HepG2 (cell line): ENCODE data around the gene SOCS3. TPM values are rescaled to one million over a fixed set of nuclear protein-coding genes. Genes with fewer than 3 reads are reported as not detected.

Source experiments
- ATAC-seq: fragments of 200-7000 bp; cut with Tn5 transposase; 3 replicates; pipeline ENCODE4 v1.9.1; 2020; ENCODE audit warnings: mild to moderate bottlenecking, moderate library complexity
- BruUV-seq: library from RNA; stranded (reverse); fragments of 400-500 nt; replicated peaks from 2 replicates; lab custom pipeline; 2021; lab: Mats Ljungman, UMichigan
- CTCF ChIA-PET: fragments of 300-600 bp; formaldehyde crosslinking; extraction: SDS; loops from one replicate; lab custom pipeline; 2021; ENCODE audit warnings: low total read pairs, inconsistent platforms, low intra/inter-chr PET ratio; lab: Yijun Ruan, JAX
- POLR2A ChIA-PET: fragments of 350-600 bp; sonication (Branson Sonifier 250); formaldehyde crosslinking; loops from one replicate; lab custom pipeline; 2020; ENCODE audit warnings: antibody characterized with exemption, inconsistent platforms; lab: Yijun Ruan, JAX
- DNase-seq: peaks from one replicate; pipeline ENCODE4 v3.0.0-alpha.2; 2015; ENCODE audit warnings: low spot score
- FAIRE-seq: peaks from 3 replicates; lab custom pipeline; 2011; peaks lifted over from hg19 to GRCh38; lab: Jason Lieb, UNC
- H2AFZ ChIP-seq: one replicate; pipeline ENCODE4 v1.6.1; 2011; ENCODE audit warnings: low read length, inconsistent platforms
- H3K27ac ChIP-seq: fragments of 300-600 bp; 3 replicates; pipeline ENCODE4 v1.8.0; 2011; ENCODE audit warnings: mixed run types, mild to moderate bottlenecking, mixed read lengths, low read length, inconsistent platforms; ENCODE audit not compliant: insufficient read depth; ENCODE audit errors: extremely low read length
- H3K27me3 ChIP-seq, 2 experiments: fragments of 200-600 bp in 1 of 2; 2 replicates in 1 of 2; 3 replicates in 1 of 2; pipeline versions ENCODE4 v1.6.0 to v1.8.0; 2011; ENCODE audit warnings: low read length in 2 of 2, mild to moderate bottlenecking in 2 of 2, moderate library complexity in 2 of 2, inconsistent platforms in 1 of 2; ENCODE audit not compliant: insufficient read depth in 2 of 2, control insufficient read depth in 1 of 2
- H3K36me3 ChIP-seq, 2 experiments: fragments of 200-600 bp in 1 of 2; replicated peaks in 1 of 2; 2 replicates in 1 of 2; 3 replicates in 1 of 2; pipeline versions ENCODE4 v1.5.1 to v1.8.0; 2011; ENCODE audit warnings: low read length in 2 of 2, inconsistent platforms in 1 of 2; ENCODE audit not compliant: insufficient read depth in 2 of 2, control insufficient read depth in 1 of 2
- H3K4me1 ChIP-seq: 2 replicates; pipeline ENCODE4 v1.5.1; 2012; ENCODE audit warnings: low read length, inconsistent platforms; ENCODE audit not compliant: insufficient read depth
- H3K4me2 ChIP-seq: 2 replicates; pipeline ENCODE4 v1.6.0; 2011; ENCODE audit warnings: low read depth, low read length, inconsistent platforms
- H3K4me3 ChIP-seq, 3 experiments: fragments of 200-600 bp in 1 of 3; sonication (generic), shearing (Covaris generic) in 1 of 3; replicated peaks in 1 of 3; 2 replicates each; pipeline ENCODE4 v1.5.1; 2011 to 2016; ENCODE audit warnings: low read length in 3 of 3, inconsistent platforms in 2 of 3, low read depth in 2 of 3, mild to moderate bottlenecking in 2 of 3, control low read depth in 1 of 3, mixed read lengths in 1 of 3; ENCODE audit not compliant: insufficient read depth in 1 of 3
- H3K79me2 ChIP-seq: one replicate; pipeline ENCODE4 v1.6.1; 2011; ENCODE audit warnings: low read length, inconsistent platforms; ENCODE audit not compliant: insufficient read depth
- H3K9ac ChIP-seq: 2 replicates; pipeline ENCODE4 v1.6.0; 2011; ENCODE audit warnings: mild to moderate bottlenecking, low read depth, low read length, inconsistent platforms; ENCODE audit not compliant: insufficient read depth
- H3K9me3 ChIP-seq: 2 replicates; pipeline ENCODE4 v1.5.1; 2012; ENCODE audit warnings: mild to moderate bottlenecking, low read length
- H4K20me1 ChIP-seq: 2 replicates; pipeline ENCODE4 v1.6.0; 2011; ENCODE audit warnings: inconsistent platforms, mild to moderate bottlenecking, low read length, moderate library complexity; ENCODE audit not compliant: insufficient read depth
- ASH2L ChIP-seq: fragments of 300-600, 200-600 bp; sonication (generic); IDR thresholded peaks from 2 replicates; pipeline ENCODE4 v1.7.0; 2017; ENCODE audit warnings: low read depth, mild to moderate bottlenecking, moderate library complexity, mixed read lengths, low read length; ENCODE audit not compliant: insufficient read length
- ETV6 ChIP-seq: sonication (generic); formaldehyde crosslinking; conservative IDR thresholded peaks from 2 replicates; pipeline ENCODE4 v1.4.0; 2020; ENCODE audit warnings: missing genetic modification reagents
- RXRA ChIP-seq: sonication (generic); formaldehyde crosslinking; IDR thresholded peaks from 2 replicates; pipeline ENCODE4 v1.5.1; 2020; ENCODE audit warnings: missing genetic modification reagents
- SALL1 ChIP-seq: sonication (generic); formaldehyde crosslinking; IDR thresholded peaks from 2 replicates; pipeline ENCODE4 v1.8.0; 2022; ENCODE audit warnings: mild to moderate bottlenecking, missing genetic modification reagents
- SMAD3 ChIP-seq: sonication (generic); formaldehyde crosslinking; IDR thresholded peaks from 2 replicates; pipeline ENCODE4 v1.4.0; 2020; ENCODE audit warnings: missing genetic modification reagents
- SMARCE1 ChIP-seq: fragments of 450-650 bp; IDR thresholded peaks from 2 replicates; pipeline ENCODE4 v1.6.1; 2017; ENCODE audit warnings: borderline replicate concordance
- WGBS: methylation state at CpG from one replicate; pipeline ENCODE4 v1.1.6; 2017; ENCODE audit warnings: low lambda C conversion rate; 5-methylcytosine and 5-hydroxymethylcytosine counted together
- in situ Hi-C: cut with HindIII; loops from 2 replicates; pipeline ENCODE4 v1.10.0; 2017; ENCODE audit warnings: low pct_unique_long_range_greater_than_20kb; ENCODE audit not compliant: extremely low pct_ligation_motif_present
- intact Hi-C: fragments of 100-400 bp; cut with micrococcal nuclease; formaldehyde crosslinking; loops from one replicate; pipeline ENCODE4 v1.10.0; 2022; ENCODE audit not compliant: unreplicated experiment
- polyA plus RNA-seq, 8 experiments: library from polyadenylated mRNA; depleted of rRNA in 3 of 8; stranded (reverse) in 7 of 8; unstranded in 1 of 8; fragments of >200 nt; fragmentation: Illumina TruSeq in 4 of 8; extraction: Trizol in 4 of 8; gene quantifications; 2 replicates each; pipeline versions ENCODE4 v1.2.1 to v1.2.3, GENCODE V29; 2011 to 2016; ENCODE audit warnings: low read depth in 4 of 8, missing spikeins in 1 of 8, mixed read lengths in 1 of 8; ENCODE audit not compliant: insufficient read depth in 1 of 8
- total RNA-seq, 5 experiments: library from RNA; depleted of rRNA; stranded (reverse); fragments of >200 nt; fragmentation: Illumina TruSeq; extraction: Trizol; gene quantifications; 2 replicates each; pipeline ENCODE4 v1.2.3, GENCODE V29; 2016; ENCODE audit warnings: low read depth in 1 of 5
- TF ChIP-seq, protein P1 (sequence below): sonication (generic); formaldehyde crosslinking; IDR thresholded peaks from 2 replicates; pipeline ENCODE4 v1.5.1; 2020; ENCODE audit warnings: mild to moderate bottlenecking, missing genetic modification reagents, moderate library complexity
- TF ChIP-seq, protein P2 (sequence below): IDR thresholded peaks from 2 replicates; pipeline ENCODE4 v1.6.1; 2012; ENCODE audit warnings: inconsistent platforms

The SOCS3 gene
- total and polyA plus RNA-seq, 2 of the 13 experiments (the other 11 are each of a cell fraction or from before 2014, with no cell fraction given): 0.77 to 2.4 TPM

DNA sequence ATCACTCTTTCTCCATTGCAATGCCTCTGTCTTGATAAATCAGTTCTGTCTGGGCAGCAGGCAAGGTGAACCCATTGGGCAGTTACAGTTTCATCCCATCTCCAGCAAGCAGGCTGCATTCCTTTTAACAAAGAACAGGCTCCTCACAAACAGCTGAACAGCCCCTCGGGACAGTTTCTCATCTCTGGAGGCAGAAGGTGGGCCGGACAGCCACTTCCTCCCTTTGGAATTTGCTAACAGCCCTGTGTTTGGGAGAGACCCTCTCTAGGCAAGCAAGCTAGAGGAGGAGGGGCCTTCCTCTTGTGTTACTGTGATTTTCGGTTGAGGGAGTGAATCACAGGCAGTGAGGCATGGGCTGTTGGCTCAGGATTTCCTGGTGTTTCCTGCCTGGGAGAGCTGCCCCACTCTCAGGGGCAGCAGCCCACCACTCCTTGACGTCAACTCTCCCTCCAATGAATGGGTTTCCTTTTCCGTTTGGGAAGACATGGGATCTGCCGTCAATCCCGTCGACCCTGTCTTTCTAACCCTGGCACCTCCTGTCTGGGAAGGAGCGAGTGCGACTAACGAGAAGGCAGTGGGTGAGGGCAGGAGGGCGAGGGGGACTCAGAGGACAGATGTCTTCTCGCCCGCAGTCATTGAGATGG lies 14.9 kb upstream of the SOCS3 start:
- peak overlapping the region; percentile 69 for H3K4me2 ChIP-seq

More for the DNA sequence above, 14.9 kb upstream of the SOCS3 start:
- intact Hi-C loops (loop anchor here (2.0 to 10.0 kb wide), 3 partner anchors 14 to 60 kb away; partner anchors contain the start of gene SOCS3), in situ Hi-C loops (no loop called here)
- Histone ChIP-seq H3K79me2 (peaks cover 11% of the 10 kb centered on the region), H3K4me3 (peak overlapping the region in 1 of 3 experiments; percentile 46; a peak in 2 of 6 replicates), H3K27ac (no peak overlapping the region), H4K20me1 (no peaks in the 10 kb centered on the region), H3K36me3 (no peaks in the 10 kb centered on the region), H2AFZ (peak overlapping the region; percentile 49), H3K4me1 (peaks cover 62% of the 10 kb centered on the region), H3K9ac (no peak overlapping the region; the same call in 1 of the 2 replicates), H3K9me3 (no peaks in the 10 kb centered on the region), H3K27me3 (peaks cover 2 to 19% of the 10 kb centered on the region in 2 experiments; a peak in 2 of 5 replicates)
- ATAC-seq (peak; percentile 6; the same call in 1 of the 3 replicates), FAIRE-seq (no peak), DNase-seq (no peak)
- WGBS: 29% methylated on average over 13 of the region's 14 CpGs
- ChIA-PET CTCF (interaction anchor here (1.4 kb wide), 1 partner anchor 14 kb away, joined by 5 read pairs; no protein-coding TSS in a partner anchor), POLR2A (interaction anchor here (1.1 to 2.2 kb wide), 5 partner anchors 9 to 47 kb away, joined by 3 to 13 read pairs (median 4); no protein-coding TSS in a partner anchor)
- no TSS peak for BruUV-seq
- TF ChIP-seq SALL1 (CRISPR knock-in tag): peak; percentile 38
- TF ChIP-seq, protein P1, sequence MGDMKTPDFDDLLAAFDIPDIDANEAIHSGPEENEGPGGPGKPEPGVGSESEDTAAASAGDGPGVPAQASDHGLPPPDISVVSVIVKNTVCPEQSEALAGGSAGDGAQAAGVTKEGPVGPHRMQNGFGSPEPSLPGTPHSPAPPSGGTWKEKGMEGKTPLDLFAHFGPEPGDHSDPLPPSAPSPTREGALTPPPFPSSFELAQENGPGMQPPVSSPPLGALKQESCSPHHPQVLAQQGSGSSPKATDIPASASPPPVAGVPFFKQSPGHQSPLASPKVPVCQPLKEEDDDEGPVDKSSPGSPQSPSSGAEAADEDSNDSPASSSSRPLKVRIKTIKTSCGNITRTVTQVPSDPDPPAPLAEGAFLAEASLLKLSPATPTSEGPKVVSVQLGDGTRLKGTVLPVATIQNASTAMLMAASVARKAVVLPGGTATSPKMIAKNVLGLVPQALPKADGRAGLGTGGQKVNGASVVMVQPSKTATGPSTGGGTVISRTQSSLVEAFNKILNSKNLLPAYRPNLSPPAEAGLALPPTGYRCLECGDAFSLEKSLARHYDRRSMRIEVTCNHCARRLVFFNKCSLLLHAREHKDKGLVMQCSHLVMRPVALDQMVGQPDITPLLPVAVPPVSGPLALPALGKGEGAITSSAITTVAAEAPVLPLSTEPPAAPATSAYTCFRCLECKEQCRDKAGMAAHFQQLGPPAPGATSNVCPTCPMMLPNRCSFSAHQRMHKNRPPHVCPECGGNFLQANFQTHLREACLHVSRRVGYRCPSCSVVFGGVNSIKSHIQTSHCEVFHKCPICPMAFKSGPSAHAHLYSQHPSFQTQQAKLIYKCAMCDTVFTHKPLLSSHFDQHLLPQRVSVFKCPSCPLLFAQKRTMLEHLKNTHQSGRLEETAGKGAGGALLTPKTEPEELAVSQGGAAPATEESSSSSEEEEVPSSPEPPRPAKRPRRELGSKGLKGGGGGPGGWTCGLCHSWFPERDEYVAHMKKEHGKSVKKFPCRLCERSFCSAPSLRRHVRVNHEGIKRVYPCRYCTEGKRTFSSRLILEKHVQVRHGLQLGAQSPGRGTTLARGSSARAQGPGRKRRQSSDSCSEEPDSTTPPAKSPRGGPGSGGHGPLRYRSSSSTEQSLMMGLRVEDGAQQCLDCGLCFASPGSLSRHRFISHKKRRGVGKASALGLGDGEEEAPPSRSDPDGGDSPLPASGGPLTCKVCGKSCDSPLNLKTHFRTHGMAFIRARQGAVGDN (CRISPR knock-in tag): peak; percentile 25; the same call in 1 of the 2 replicates
- no peak for TF ChIP-seq SMARCE1
- 0 out of 2 replicates have a peak, but pooled peaks have one; percentile 1 for TF ChIP-seq SMAD3 (CRISPR knock-in tag)
- no peak for TF ChIP-seq ETV6 (CRISPR knock-in tag)
- TF ChIP-seq RXRA (CRISPR knock-in tag): 0 out of 2 replicates have a peak, but pooled peaks have one; percentile 30
- peak; percentile 1 for TF ChIP-seq ASH2L
- TF ChIP-seq, protein P2, sequence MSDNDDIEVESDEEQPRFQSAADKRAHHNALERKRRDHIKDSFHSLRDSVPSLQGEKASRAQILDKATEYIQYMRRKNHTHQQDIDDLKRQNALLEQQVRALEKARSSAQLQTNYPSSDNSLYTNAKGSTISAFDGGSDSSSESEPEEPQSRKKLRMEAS: 0 out of 2 replicates have a peak, but pooled peaks have one; percentile 28
